Fibroblast of the aortic adventitia (primary cell): Measurements from ENCODE around the gene TMF1. TPM values are rescaled to one million over a fixed set of nuclear protein-coding genes. Genes with fewer than 3 reads are reported as not detected.
A peak's percentile ranks its signal among the peaks of the same experiment; 100 is the strongest.

Source experiments
- DNase-seq: peaks from one replicate; pipeline ENCODE4 v3.0.0-alpha.2; 2010; ENCODE audit warnings: low read depth
- H3K4me3 ChIP-seq: 2 replicates; pipeline ENCODE4 v1.5.1; 2011; ENCODE audit warnings: low read depth, mild to moderate bottlenecking, control low read depth, low read length, moderate library complexity
- CTCF ChIP-seq: IDR thresholded peaks from 2 replicates; pipeline ENCODE4 v1.5.1; 2011; ENCODE audit warnings: mild to moderate bottlenecking, low read length, control low read depth, inconsistent platforms; ENCODE audit not compliant: insufficient read depth
- total RNA-seq: library from RNA; depleted of rRNA; stranded (reverse); fragments of >200 nt; gene quantifications from 2 replicates; pipeline ENCODE4 v1.2.3, GENCODE V29; 2012; ENCODE audit warnings: low replicate concordance

The TMF1 gene
- total RNA-seq, result 41.0 and 50.9 TPM in 2 replicates

- peak; percentile 100 for DNase-seq
- peak within 1 kb of the TSS; percentile 93 for H3K4me3 ChIP-seq
- no peak for TF ChIP-seq CTCF
Observed at GRCh38 chr3:69051756-69052471, at the start of gene TMF1. TSS of gene TMF1 (minus strand) at chr3:69052333. CDS start at chr3:69052086, 247 bp downstream.

GRCh38 chr3:69099576-69099975, 47.4 kb upstream of the TMF1 start:
- H3K4me3 ChIP-seq, result no peak overlapping the region
- DNase-seq, result no peak
- no peak for TF ChIP-seq CTCF

DNA sequence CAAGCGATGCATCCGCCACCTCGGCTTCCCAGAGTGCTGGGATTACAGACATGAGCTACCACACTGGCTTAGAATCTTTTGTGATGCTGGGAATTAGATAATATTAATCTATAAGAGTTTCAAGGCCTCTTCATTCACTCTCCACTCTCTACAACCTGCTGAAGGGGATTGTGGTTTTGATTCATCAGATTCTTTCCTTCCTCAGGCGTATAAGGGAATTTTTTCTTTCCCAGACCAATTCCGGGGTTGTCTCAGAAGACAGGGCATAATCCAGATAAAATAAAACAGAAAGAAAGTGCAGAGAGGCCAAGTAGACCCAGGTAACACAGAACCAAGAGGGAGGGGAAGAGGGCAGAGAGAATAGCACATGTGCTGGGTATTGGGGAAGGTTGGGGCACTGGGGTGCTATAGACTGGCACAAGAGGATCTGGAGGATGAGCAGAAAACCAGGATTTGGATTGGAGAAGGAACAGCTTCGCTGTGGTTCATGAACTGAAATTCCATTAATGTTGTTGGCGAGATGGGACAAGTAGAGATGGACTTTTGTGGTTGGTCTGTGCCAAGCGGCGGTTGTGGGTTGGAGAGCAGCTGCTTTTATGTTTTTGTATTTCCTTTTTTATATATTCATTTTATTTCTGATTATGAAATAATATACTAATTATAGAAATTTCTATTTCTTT, 45.4 kb upstream of the TMF1 start:
- H3K4me3 ChIP-seq, result no peak overlapping the region
- no peak for DNase-seq
- TF ChIP-seq CTCF, result no peak

DNA sequence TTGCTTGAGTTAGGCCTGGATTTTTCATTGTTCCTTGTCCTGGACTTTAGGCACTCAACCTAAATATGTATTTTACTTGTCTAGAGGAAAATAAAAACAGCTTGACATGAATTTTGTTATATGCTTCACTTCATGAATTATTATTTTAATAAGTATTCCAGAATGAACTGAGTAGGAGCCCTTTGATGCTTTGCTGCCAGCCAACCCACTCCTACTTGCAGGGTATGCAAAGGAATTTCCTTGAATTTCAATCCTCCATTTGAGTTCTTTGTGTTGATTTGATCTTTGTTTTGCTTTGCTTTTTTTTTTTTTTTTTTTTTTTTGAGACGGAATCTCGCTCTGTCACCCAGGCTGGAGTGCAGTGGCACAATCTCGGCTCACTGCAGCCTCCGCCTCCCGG, 44.2 kb upstream of the TMF1 start:
- TF ChIP-seq CTCF, result no peak

DNA sequence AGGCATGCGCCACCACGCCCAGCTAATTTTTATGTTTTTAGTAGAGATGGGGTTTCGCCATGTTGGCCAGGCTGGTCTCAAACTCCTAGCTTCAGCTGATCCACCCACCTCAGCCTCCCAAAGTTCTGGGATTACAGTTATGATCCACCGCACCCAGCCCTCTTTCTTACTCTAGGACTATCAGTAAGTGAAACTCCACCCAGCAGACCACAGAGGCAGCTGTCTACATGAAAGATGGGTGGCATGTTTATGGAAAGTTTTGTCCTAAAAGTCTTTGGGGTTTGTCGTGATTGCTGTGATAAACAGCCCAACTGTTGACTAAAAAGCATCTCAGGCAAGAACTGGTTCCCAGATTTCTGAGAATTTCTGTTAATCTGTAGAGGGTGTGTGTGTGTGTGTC, 43.5 kb upstream of the TMF1 start:
- DNase-seq, result no peak
- no peak for TF ChIP-seq CTCF
- no peak overlapping the region for H3K4me3 ChIP-seq

More for the DNA sequence above, 44.2 kb upstream of the TMF1 start:
- no peak for DNase-seq
- H3K4me3 ChIP-seq, result no peak overlapping the region

GRCh38 chr3:69094467-69095205, 42.5 kb upstream of the TMF1 start:
- peak; percentile 72 for DNase-seq
- no peak for TF ChIP-seq CTCF
- H3K4me3 ChIP-seq, result no peak overlapping the region
